Measurements from ENCODE around the gene DCAF8.

The DCAF8 gene

DNA sequence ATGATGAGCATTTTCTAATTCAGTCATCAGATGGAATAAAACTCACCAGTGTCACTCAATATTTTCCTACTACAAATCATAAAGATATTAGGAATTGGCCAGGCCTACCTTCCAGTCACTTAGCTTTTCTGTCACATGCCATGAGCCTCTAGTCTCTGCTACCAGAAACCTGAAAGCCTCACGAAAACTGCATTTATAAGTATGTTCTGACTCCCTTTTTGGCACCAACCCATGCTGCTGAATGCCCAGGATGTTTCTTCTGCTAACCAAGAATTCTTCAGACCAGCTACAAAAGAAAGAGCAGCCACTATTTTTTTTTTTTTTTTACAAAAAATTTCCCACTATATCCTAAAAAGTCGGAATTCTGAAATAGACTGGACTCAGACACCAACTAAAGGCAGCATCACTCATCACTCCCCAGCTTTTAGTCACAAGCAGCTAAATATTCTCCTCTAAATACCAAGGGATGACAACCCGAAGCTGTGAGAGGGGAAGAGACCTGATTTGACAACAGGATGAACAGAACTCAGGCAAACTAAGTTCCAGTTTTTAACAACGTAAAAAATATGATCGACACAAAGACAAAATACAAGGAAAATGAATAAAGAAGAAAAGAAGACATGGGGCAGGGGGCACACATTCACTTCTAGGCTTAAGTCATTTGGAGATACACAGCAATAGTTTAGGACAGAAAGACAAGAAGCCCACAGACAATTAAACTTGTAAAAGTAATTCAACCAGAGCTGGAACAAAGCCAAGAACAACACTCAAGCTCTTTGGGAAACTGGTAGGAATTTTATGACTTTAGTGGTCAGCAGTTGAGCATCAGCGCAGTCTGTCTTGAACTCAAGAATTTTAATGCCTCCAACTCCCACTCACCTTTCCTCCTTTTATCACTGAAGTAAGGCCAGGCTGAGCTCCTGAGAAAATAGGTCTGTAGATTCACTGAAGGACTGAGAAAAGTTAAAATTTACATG is 1.7 kb downstream of the DCAF8 start:
- DNase-seq = peak; percentile 23

GRCh38 chr1:160258177-160258798 is 4.1 kb downstream of the DCAF8 start:
- DNase-seq = no peak

DNA sequence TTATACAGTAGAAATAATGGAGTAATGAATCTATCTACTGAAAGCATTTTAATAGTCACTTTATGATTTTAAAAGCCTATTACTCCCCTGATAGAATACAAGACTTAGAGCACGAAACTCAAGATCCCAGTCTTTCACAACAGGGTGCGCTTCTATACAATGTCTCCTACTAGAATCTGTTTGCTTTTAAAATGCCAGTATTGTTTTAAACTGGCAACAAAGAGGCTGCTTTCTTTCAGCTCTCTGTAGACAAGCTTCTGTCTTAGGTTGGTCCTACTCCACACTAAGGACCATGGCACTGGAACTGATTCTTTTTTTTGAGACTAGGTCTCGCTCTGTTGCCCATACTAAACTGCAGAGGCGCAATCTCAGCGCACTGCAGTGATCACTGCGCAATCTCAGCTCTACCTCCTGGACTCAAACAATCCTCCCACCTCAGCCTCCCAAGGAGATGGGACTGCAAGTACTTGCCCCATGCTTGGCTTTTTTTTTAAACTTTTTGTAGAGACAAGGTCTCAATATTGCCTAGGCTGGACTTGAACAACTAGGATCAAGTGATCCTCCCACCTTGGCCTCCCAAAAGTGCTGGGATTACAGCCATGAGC is 4.8 kb downstream of the DCAF8 start:
- DNase-seq = no peak

GRCh38 chr1:160256396-160257046 is 5.8 kb downstream of the DCAF8 start:
- peak; percentile 57 for DNase-seq

- no peak for DNase-seq
Observed at GRCh38 chr1:160255781-160256300, 6.5 kb downstream of the DCAF8 start.

- DNase-seq = peak; percentile 73
Observed at GRCh38 chr1:160251687-160252526, 10.4 kb downstream of the DCAF8 start.

- peak; percentile 36 for DNase-seq
Observed at GRCh38 chr1:160251011-160251410, 11.3 kb downstream of the DCAF8 start.

- DNase-seq = no peak
Observed at GRCh38 chr1:160247053-160247452, 15.3 kb downstream of the DCAF8 start.

- no peak for DNase-seq
Observed at GRCh38 chr1:160245434-160245833, 16.9 kb downstream of the DCAF8 start.

- peak; percentile 89 for DNase-seq
Observed at GRCh38 chr1:160244209-160244608, 18.1 kb downstream of the DCAF8 start.

DNA sequence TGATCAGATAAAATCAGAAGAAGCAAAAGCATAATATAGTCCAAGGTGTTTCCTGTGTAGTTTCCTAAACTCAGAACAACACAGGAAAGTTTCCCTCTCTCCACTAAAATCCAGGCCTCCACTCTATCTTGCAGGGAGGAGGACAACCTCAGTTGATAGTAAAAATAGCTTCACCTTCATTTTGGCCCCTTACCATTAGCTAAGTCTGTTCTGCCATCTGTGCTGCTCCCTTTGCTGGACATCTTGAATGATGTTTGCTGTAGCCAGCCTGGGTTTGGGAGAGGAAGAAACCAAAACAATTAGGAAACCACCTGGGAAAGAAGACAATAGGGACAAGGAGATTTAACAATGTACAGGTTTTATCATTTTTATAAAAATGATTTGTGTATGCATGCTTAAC is 18.6 kb downstream of the DCAF8 start:
- peak; percentile 42 for DNase-seq

GRCh38 chr1:160239582-160240299 is 22.6 kb downstream of the DCAF8 start:
- no peak for DNase-seq

- DNase-seq = no peak
Observed at GRCh38 chr1:160238408-160238807, 23.9 kb downstream of the DCAF8 start.

DNA sequence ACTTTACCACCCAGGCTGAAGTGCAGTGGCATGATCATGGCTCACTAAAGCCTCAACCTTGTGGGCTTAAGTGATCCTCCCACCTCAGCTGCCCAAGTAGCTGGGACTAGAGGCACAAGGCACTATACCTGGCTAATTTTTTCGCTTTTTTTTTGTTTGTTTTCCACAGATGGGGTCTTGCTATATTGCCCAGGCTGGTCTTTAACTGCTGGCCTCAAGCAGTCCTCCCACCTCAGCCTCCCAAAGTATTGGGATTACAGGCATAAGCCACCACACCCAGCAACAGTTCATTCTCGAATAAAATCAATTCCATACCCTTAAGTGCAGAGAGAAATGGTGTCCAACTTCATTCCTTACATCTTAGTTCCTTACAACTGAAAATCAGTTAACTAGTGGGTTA is 24.8 kb downstream of the DCAF8 start:
- DNase-seq = no peak

- DNase-seq = no peak
Observed at GRCh38 chr1:160236806-160237205, 25.5 kb downstream of the DCAF8 start.

DNA sequence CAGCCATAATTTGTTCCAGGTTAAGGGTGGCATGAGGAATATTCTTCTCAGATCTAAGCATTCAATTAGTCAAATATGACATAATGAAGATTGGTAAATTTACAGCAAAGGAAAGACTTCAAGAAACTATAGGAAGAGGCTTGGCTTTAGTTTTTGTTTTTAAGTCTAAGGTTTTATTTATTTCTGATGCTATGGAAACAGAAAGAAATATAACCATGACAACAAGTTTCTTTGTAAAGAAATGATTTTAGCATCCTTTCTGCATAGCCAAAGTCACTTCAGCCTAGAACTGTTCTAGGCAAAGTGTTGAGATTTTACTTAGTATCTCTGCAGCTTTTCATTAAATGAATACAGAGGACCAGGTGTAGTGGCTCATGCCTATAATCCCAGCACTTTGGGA is 29.4 kb downstream of the DCAF8 start:
- no peak for DNase-seq

DNA sequence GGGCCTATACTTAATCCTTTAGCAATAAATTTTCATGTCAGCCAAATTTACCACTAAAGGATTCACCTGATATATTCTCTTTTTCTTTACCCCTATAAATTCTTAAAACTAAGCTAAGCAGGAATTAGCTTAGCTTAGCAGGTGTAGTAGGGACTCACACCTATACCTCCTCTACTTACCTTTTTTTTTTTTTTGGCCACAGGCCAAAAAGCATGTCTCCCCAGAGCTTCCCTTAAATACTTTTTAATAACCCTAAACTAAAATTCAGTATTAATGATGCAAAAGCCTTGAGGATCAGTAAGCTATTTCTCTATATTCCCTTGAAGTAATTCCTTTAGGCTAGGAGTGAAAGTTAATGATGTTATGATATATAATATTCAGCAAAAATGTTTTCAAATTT is 33.9 kb downstream of the DCAF8 start:
- no peak for DNase-seq

DNA sequence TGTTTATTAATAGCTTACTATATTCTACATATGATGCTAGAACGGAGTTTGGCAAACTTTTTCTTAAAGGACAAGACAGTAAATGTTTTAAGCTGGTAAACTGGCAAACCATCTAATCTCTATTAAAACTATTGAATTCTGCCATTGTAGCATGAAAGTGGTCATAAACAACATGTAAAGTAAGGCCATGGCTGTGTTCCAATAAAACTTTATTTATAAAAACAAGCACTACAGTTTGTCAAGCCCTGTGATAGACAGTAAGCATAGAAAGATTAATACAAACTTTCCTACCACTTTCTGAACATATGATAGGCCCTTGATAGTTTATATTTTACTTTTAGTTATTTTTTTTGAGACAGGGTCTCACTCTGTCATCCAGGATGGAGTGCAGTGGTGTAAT is 34.8 kb downstream of the DCAF8 start:
- no peak for DNase-seq

DNA sequence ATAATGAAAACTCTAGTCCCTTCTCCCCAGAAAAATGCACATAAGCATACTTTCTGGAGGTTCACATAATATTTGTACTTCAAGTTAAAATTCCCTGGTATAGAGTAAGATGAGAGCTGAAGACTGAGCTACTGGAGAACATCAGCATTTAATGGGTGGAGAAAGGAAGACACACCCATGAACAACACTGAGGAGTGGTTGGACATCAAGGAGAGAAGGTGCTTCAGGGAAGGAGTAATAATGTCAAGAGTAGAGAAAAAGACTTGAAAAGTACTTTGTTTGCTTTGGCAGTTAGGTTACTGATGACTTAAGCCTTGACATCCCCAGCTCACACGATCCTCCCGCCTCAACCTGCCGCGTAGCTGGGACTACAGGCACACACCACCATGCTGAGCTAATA is 35.3 kb downstream of the DCAF8 start:
- no peak for DNase-seq

DNA sequence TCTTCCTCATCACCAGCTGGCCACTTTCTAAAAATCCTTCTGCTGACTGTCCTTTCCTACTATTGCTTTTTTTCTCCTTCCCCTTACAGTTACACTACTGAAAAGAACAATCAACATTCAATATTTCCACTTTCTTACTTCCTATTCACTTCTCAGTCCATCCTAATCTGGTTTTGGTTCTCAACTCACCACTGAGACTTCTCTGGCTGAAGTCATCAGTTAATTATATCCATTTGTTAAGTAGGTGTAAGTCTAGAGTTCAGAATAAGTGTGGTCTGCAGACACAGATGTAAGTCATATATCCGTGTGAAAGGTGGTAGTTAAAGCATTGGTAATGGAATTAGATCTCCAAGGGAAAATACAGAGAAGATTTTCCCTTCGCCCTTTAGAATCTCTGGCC is 35.7 kb downstream of the DCAF8 start:
- DNase-seq = no peak

DNA sequence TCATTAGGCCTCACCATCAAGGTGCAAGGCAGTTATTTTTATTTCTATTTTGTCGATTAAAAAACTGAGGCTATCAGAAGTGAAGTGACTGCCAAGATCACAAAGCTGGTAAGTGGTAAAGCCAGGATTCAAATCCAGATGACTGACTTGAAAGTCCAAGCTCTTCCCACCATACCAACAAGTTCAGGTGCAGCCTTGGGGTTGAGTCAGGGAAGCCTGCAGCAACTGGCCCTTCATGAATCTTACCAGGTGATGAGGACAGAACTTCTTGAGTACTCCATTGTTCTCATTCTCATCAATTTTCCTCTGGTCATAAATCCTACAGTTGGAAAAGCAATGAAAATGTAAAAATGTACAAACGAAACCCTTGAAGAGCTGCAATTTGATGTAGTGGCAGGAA is 37.0 kb downstream of the DCAF8 start:
- DNase-seq = no peak
